OCI-LY7 (cell line): ENCODE results near the gene HOXB3. TPM values are rescaled to one million over a fixed set of nuclear protein-coding genes. Genes with fewer than 3 reads are reported as not detected.

Experiments
- BruUV-seq: library from RNA; stranded (reverse); fragments of 400-500 nt; replicated peaks from 2 replicates; lab custom pipeline; 2021; lab: Mats Ljungman, UMichigan
- CTCF ChIA-PET: fragments of 300-600 bp; sonication (Branson Sonifier 250); formaldehyde crosslinking; loops from one replicate; lab custom pipeline; 2022; ENCODE audit warnings: antibody characterized with exemption; ENCODE audit not compliant: unreplicated experiment; lab: Charles Lee
- POLR2A ChIA-PET: fragments of 300-600 bp; sonication (Branson Sonifier 250); formaldehyde crosslinking; loops from one replicate; lab custom pipeline; 2022; ENCODE audit warnings: antibody characterized with exemption; lab: Charles Lee
- DNase-seq: peaks from one replicate; pipeline ENCODE4 v3.0.0-alpha.2; 2015; ENCODE audit warnings: low spot score
- H2AFZ ChIP-seq: fragments of 200-600 bp; sonication (generic), shearing (Covaris generic); 2 replicates; pipeline ENCODE4 v1.6.1; 2014; ENCODE audit warnings: mild to moderate bottlenecking, antibody characterized with exemption, low read length, moderate library complexity
- H3K27ac ChIP-seq: fragments of 200-600 bp; sonication (generic); 2 replicates; pipeline ENCODE4 v1.5.1; 2014; ENCODE audit warnings: mixed run types, low read depth, mild to moderate bottlenecking, moderate library complexity, low read length, inconsistent platforms; ENCODE audit not compliant: poor library complexity, severe bottlenecking
- H3K36me3 ChIP-seq: fragments of 200-600 bp; sonication (generic); 2 replicates; pipeline ENCODE4 v1.6.1; 2014; ENCODE audit warnings: mild to moderate bottlenecking, antibody characterized with exemption, low read length, moderate library complexity, mixed read lengths; ENCODE audit not compliant: insufficient read depth
- H3K4me1 ChIP-seq: fragments of 200-600 bp; sonication (generic); 2 replicates; pipeline ENCODE4 v1.5.1; 2014; ENCODE audit warnings: mild to moderate bottlenecking, low read length; ENCODE audit not compliant: insufficient read depth, poor library complexity, severe bottlenecking
- H3K4me2 ChIP-seq: fragments of 200-600 bp; sonication (generic); 2 replicates; pipeline ENCODE4 v1.6.1; 2014; ENCODE audit warnings: mild to moderate bottlenecking, low read length
- H3K4me3 ChIP-seq: fragments of 200-600 bp; sonication (generic); 2 replicates; pipeline ENCODE4 v1.5.1; 2014; ENCODE audit warnings: mild to moderate bottlenecking, low read depth, low read length; ENCODE audit not compliant: poor library complexity, severe bottlenecking
- H3K79me2 ChIP-seq: fragments of 200-600 bp; sonication (generic); 2 replicates; pipeline ENCODE4 v1.6.1; 2016; ENCODE audit warnings: low read depth, mild to moderate bottlenecking, low read length, moderate library complexity, mixed read lengths; ENCODE audit not compliant: insufficient read depth
- H3K9me2 ChIP-seq: fragments of 200-600 bp; sonication (generic); 2 replicates; pipeline ENCODE4 v1.6.1; 2016; ENCODE audit warnings: mild to moderate bottlenecking, low read length, mixed read lengths; ENCODE audit not compliant: insufficient read depth
- H3K9me3 ChIP-seq: fragments of 200-600 bp; sonication (generic); 2 replicates; pipeline ENCODE4 v1.6.1; 2014; ENCODE audit warnings: mild to moderate bottlenecking, mixed run types, low read length, mixed read lengths
- H4K20me1 ChIP-seq: fragments of 200-600 bp; sonication (generic); 2 replicates; pipeline ENCODE4 v1.6.1; 2014; ENCODE audit warnings: mild to moderate bottlenecking, antibody characterized with exemption, low read length, moderate library complexity, mixed read lengths; ENCODE audit not compliant: insufficient read depth
- EZH2phosphoT487 ChIP-seq: fragments of 200-600 bp; sonication (generic); IDR thresholded peaks from 2 replicates; pipeline ENCODE4 v1.6.1; 2018; ENCODE audit warnings: low read depth, borderline replicate concordance, mild to moderate bottlenecking, mixed run types, antibody characterized with exemption, low read length, moderate library complexity, mixed read lengths
- intact Hi-C: fragments of 100-400 bp; cut with micrococcal nuclease; formaldehyde crosslinking; loops from one replicate; pipeline ENCODE4 v1.10.0; 2022; ENCODE audit not compliant: unreplicated experiment
- total RNA-seq, 2 experiments: library from RNA; depleted of rRNA in 1 of 2; stranded (reverse); fragments of >200 nt in 1 of 2; shearing (Covaris generic) in 1 of 2; gene quantifications; 2 replicates each; pipeline ENCODE4 v1.2.3, GENCODE V29; 2014 to 2022
- TF ChIP-seq, protein P1 (sequence below): fragments of 200-600 bp; sonication (generic); conservative IDR thresholded peaks from 2 replicates; pipeline ENCODE4 v1.5.1; 2014; ENCODE audit warnings: mild to moderate bottlenecking, antibody characterized with exemption, low read length, moderate library complexity, mixed read lengths

Gene HOXB3
- total RNA-seq, 2 experiments from 2014 or later: 7.7 to 13.0 TPM

DNA sequence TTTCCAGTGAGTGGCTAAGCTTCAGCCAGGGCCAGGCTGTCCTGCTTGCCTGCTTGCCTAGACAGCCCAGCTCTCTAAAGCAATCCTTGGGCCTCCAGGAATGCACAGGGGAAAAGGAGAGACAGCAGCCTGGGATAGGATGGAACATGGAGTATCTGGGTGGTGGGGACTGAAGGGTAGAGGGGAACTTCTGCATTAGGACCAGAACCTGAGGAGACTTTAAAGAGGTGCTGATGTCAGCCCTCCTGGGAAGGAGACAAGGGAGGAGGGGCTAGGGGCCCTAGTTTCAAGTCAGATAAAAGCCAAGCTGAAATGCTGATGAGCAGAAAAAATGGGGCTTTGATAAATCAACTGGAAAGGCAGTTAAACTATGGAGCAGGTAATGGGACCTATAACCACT, 19.0 kb upstream of the HOXB3 start:
- H4K20me1 ChIP-seq: no peaks in the 10 kb centered on the region
- ChIA-PET CTCF (interaction anchor here (1.0 kb wide), 1 partner anchor 172 kb away, joined by 6 read pairs; no protein-coding TSS in a partner anchor), POLR2A (no interaction called here)
- H3K4me1 ChIP-seq: peaks cover 31% of the 10 kb centered on the region
- no peak overlapping the region for H2AFZ ChIP-seq
- H3K9me3 ChIP-seq: no peaks in the 10 kb centered on the region
- TF ChIP-seq, protein P1, sequence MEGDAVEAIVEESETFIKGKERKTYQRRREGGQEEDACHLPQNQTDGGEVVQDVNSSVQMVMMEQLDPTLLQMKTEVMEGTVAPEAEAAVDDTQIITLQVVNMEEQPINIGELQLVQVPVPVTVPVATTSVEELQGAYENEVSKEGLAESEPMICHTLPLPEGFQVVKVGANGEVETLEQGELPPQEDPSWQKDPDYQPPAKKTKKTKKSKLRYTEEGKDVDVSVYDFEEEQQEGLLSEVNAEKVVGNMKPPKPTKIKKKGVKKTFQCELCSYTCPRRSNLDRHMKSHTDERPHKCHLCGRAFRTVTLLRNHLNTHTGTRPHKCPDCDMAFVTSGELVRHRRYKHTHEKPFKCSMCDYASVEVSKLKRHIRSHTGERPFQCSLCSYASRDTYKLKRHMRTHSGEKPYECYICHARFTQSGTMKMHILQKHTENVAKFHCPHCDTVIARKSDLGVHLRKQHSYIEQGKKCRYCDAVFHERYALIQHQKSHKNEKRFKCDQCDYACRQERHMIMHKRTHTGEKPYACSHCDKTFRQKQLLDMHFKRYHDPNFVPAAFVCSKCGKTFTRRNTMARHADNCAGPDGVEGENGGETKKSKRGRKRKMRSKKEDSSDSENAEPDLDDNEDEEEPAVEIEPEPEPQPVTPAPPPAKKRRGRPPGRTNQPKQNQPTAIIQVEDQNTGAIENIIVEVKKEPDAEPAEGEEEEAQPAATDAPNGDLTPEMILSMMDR: no peak
- TF ChIP-seq EZH2phosphoT487: no peak
- intact Hi-C loops: no loop called here
- peak overlapping the region; percentile 73 for H3K4me2 ChIP-seq
- H3K27ac ChIP-seq: no peak overlapping the region
- H3K79me2 ChIP-seq: no peaks in the 10 kb centered on the region
- no peak for DNase-seq
- no peaks in the 10 kb centered on the region for H3K9me2 ChIP-seq
- no peak overlapping the region for H3K4me3 ChIP-seq
- H3K36me3 ChIP-seq: no peaks in the 10 kb centered on the region
- no TSS peak for BruUV-seq

DNA sequence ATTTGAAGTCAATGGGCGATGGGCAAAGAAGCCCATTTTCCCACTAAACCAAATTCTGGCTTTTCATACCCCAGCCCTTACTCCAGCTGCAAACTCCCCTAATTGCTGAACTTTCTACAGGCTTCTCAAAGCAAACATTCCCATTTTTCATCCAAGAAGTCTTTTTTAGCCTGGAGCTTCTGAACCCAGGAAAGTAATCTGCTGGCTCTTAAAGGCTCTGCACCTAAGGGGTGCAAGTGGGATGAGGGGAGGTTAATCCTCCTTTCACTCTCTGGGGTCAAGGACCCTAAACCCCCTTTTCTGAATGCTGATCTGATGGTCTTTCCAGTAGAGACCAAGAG, 18.4 kb upstream of the HOXB3 start:
- Histone ChIP-seq H3K36me3 (no peaks in the 10 kb centered on the region), H2AFZ (no peak overlapping the region), H3K9me3 (no peaks in the 10 kb centered on the region), H3K4me1 (peaks cover 31% of the 10 kb centered on the region), H3K4me3 (no peak overlapping the region), H3K9me2 (no peaks in the 10 kb centered on the region), H3K27ac (no peak overlapping the region), H4K20me1 (no peaks in the 10 kb centered on the region), H3K4me2 (no peak overlapping the region), H3K79me2 (no peaks in the 10 kb centered on the region)
- CTCF ChIA-PET: no interaction called here
- POLR2A ChIA-PET: no interaction called here
- intact Hi-C loops: no loop called here
- TF ChIP-seq, protein P1: no peak
- no peak for TF ChIP-seq EZH2phosphoT487
- no peak for DNase-seq
- BruUV-seq: no TSS peak

GRCh38 chr17:48606892-48607614, 17.0 kb upstream of the HOXB3 start:
- TF ChIP-seq EZH2phosphoT487: no peak
- TF ChIP-seq, protein P1: no peak
- no peaks in the 10 kb centered on the region for H3K79me2 ChIP-seq
- H3K4me2 ChIP-seq: no peak overlapping the region
- BruUV-seq: TSS peak; percentile 85
- no peak overlapping the region for H2AFZ ChIP-seq
- no peaks in the 10 kb centered on the region for H3K9me3 ChIP-seq
- H3K4me1 ChIP-seq: peaks cover 23% of the 10 kb centered on the region
- no peak overlapping the region for H3K27ac ChIP-seq
- intact Hi-C loops: no loop called here
- no peaks in the 10 kb centered on the region for H4K20me1 ChIP-seq
- CTCF ChIA-PET: no interaction called here
- H3K36me3 ChIP-seq: no peaks in the 10 kb centered on the region
- no peaks in the 10 kb centered on the region for H3K9me2 ChIP-seq
- no peak for DNase-seq
- no peak overlapping the region for H3K4me3 ChIP-seq
- POLR2A ChIA-PET: interaction anchor here (0.6 kb wide), 3 partner anchors 96 to 319 kb away, joined by 3 to 5 read pairs (median 3); no protein-coding TSS in a partner anchor
